ENCODE results near the gene MCTP1.

- no peak for TF ChIP-seq CTCF (IDR thresholded peaks at IDR 0.05)
- no peak for TF ChIP-seq POLR2A (IDR thresholded peaks at IDR 0.05)
Measured at GRCh38 chr5:95162231-95162992, 122.5 kb downstream of the MCTP1 start.

Data from vagina (tissue), 2 donors.